ENCODE data around the gene KHDC1L.

DNA sequence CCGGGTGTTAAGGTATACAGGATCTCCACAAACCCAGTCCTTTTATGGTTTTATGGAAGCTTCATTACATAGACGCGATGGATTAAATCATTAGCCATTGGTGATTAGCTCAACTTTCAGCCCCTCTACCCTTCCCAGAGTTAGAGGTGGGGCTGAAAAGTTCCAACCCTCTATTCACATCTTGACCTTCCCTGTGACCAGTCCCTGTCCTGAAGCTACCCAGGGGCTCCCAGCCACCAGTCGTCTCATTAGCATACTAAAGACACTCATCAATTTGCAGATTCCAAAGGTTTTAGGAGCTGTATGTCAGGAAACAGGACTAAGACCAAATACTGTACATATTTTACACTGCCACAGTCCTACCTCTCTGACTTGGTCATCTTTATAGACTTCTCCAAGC is 21.0 kb downstream of the KHDC1L start:
- TF ChIP-seq POLR2A (IDR thresholded peaks at IDR 0.05), result no peak
- TF ChIP-seq, protein P1, sequence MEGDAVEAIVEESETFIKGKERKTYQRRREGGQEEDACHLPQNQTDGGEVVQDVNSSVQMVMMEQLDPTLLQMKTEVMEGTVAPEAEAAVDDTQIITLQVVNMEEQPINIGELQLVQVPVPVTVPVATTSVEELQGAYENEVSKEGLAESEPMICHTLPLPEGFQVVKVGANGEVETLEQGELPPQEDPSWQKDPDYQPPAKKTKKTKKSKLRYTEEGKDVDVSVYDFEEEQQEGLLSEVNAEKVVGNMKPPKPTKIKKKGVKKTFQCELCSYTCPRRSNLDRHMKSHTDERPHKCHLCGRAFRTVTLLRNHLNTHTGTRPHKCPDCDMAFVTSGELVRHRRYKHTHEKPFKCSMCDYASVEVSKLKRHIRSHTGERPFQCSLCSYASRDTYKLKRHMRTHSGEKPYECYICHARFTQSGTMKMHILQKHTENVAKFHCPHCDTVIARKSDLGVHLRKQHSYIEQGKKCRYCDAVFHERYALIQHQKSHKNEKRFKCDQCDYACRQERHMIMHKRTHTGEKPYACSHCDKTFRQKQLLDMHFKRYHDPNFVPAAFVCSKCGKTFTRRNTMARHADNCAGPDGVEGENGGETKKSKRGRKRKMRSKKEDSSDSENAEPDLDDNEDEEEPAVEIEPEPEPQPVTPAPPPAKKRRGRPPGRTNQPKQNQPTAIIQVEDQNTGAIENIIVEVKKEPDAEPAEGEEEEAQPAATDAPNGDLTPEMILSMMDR (IDR thresholded peaks at IDR 0.05), result no peak

All from uterus (tissue), 2 donors.